Chondrocyte (in vitro differentiated cells): ENCODE results near the gene MAPK8IP2. TPM values are rescaled to one million over a fixed set of nuclear protein-coding genes. Genes with fewer than 3 reads are reported as not detected.

Experiments
- DNase-seq: peaks from one replicate; pipeline ENCODE4 v3.0.0; 2021; ENCODE audit warnings: mixed read lengths, low spot score
- H3K27ac Mint-ChIP-seq: one replicate; pipeline ENCODE4 v1.8.0; 2021; ENCODE audit warnings: mild to moderate bottlenecking, moderate library complexity, mixed read lengths; ENCODE audit not compliant: unreplicated experiment
- H3K27me3 Mint-ChIP-seq: 2 replicates; pipeline ENCODE4 v1.8.0; 2021; ENCODE audit warnings: low read depth, mixed read lengths
- H3K36me3 Mint-ChIP-seq: 2 replicates; pipeline ENCODE4 v1.8.0; 2021; ENCODE audit warnings: low read depth, mixed read lengths
- H3K4me1 Mint-ChIP-seq: 2 replicates; pipeline ENCODE4 v1.8.0; 2021; ENCODE audit warnings: low read depth, mild to moderate bottlenecking, mixed read lengths
- H3K4me3 Mint-ChIP-seq: one replicate; pipeline ENCODE4 v1.8.0; 2021; ENCODE audit warnings: mild to moderate bottlenecking, moderate library complexity, mixed read lengths; ENCODE audit not compliant: unreplicated experiment
- H3K9me3 Mint-ChIP-seq: 2 replicates; pipeline ENCODE4 v1.8.0; 2021; ENCODE audit warnings: low read depth, mixed read lengths
- CTCF ChIP-seq: fragments of 200-600 bp; sonication (generic); IDR thresholded peaks from 2 replicates; pipeline ENCODE4 v1.5.0; 2021; ENCODE audit warnings: antibody characterized with exemption, mild to moderate bottlenecking, moderate library complexity
- total RNA-seq: library from RNA; stranded (reverse); gene quantifications from 3 replicates; pipeline ENCODE4 v1.2.1, GENCODE V29; 2021

MAPK8IP2 gene
- total RNA-seq, 1 donor from 2014 or later = 4.1 TPM

- DNase-seq = peak; percentile 26
- Mint-ChIP-seq H3K9me3 (no peaks in the 10 kb centered on the region), H3K4me1 (peaks cover 6% of the 10 kb centered on the region), H3K4me3 (no peak overlapping the region), H3K27ac (no peak overlapping the region), H3K36me3 (peaks cover 1% of the 10 kb centered on the region), H3K27me3 (no peaks in the 10 kb centered on the region)
- no peak for TF ChIP-seq CTCF
Measured at GRCh38 chr22:50587407-50587806, 13.2 kb upstream of the MAPK8IP2 start.

GRCh38 chr22:50595189-50595588 is 5.4 kb upstream of the MAPK8IP2 start:
- H3K4me3 Mint-ChIP-seq = no peak overlapping the region
- H3K9me3 Mint-ChIP-seq = no peaks in the 10 kb centered on the region
- peaks cover 9% of the 10 kb centered on the region for H3K36me3 Mint-ChIP-seq
- no peak overlapping the region for H3K27ac Mint-ChIP-seq
- no peak for TF ChIP-seq CTCF
- DNase-seq = no peak
- no peaks in the 10 kb centered on the region for H3K27me3 Mint-ChIP-seq
- H3K4me1 Mint-ChIP-seq = peaks cover 4% of the 10 kb centered on the region

DNA sequence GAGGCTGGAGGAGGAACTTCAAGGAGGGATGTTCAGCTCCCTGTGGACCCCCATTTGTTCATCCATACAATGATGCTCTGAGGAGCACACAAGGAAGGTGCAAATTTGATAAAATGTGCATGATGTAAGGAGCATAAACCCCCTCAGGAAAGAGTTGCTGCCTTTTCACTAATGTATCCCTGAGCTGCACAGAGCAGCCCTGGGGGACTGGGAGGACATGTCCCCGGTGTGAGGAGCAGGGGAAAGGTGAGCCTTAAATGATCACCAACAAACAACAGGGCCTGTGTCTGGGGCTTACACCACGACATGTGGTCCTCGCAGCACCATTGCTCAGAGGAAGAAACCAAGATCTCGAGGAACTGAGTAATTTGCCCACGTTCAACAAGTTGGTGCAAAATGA is 3.5 kb upstream of the MAPK8IP2 start:
- Mint-ChIP-seq H3K4me1 (peaks cover 9% of the 10 kb centered on the region), H3K9me3 (no peaks in the 10 kb centered on the region), H3K27ac (no peak overlapping the region), H3K4me3 (no peak overlapping the region), H3K36me3 (peaks cover 9% of the 10 kb centered on the region), H3K27me3 (no peaks in the 10 kb centered on the region)
- no peak for TF ChIP-seq CTCF
- DNase-seq = no peak

GRCh38 chr22:50599816-50600455 is 657 bp upstream of the MAPK8IP2 start:
- DNase-seq = no peak
- H3K4me3 Mint-ChIP-seq = peak overlapping the region; percentile 37
- no peaks in the 10 kb centered on the region for H3K9me3 Mint-ChIP-seq
- H3K36me3 Mint-ChIP-seq = peaks cover 8% of the 10 kb centered on the region
- H3K27ac Mint-ChIP-seq = no peak overlapping the region
- peaks cover 9% of the 10 kb centered on the region for H3K4me1 Mint-ChIP-seq
- TF ChIP-seq CTCF = no peak
- H3K27me3 Mint-ChIP-seq = no peaks in the 10 kb centered on the region

GRCh38 chr22:50600967-50601668 is 525 bp downstream of the MAPK8IP2 start:
- H3K4me1 Mint-ChIP-seq = peaks cover 9% of the 10 kb centered on the region
- peaks cover 5% of the 10 kb centered on the region for H3K36me3 Mint-ChIP-seq
- H3K4me3 Mint-ChIP-seq = peak overlapping the region; percentile 58
- DNase-seq = no peak
- no peak overlapping the region for H3K27ac Mint-ChIP-seq
- no peak for TF ChIP-seq CTCF
- H3K27me3 Mint-ChIP-seq = no peaks in the 10 kb centered on the region
- no peaks in the 10 kb centered on the region for H3K9me3 Mint-ChIP-seq
